Measurements from ENCODE around the gene TBC1D5. TPM values are rescaled to one million over a fixed set of nuclear protein-coding genes. Genes with fewer than 3 reads are reported as not detected.
A peak's percentile ranks its signal among the peaks of the same experiment; 100 is the strongest.
"Not testable (repeated sequence)": the region's sequence is repeated elsewhere in the genome, so short reads cannot be mapped to it uniquely, and the experiment has no call there.

The TBC1D5 gene
- polyA plus RNA-seq, 1 donor from 2014 or later, result 63.0 TPM

DNA sequence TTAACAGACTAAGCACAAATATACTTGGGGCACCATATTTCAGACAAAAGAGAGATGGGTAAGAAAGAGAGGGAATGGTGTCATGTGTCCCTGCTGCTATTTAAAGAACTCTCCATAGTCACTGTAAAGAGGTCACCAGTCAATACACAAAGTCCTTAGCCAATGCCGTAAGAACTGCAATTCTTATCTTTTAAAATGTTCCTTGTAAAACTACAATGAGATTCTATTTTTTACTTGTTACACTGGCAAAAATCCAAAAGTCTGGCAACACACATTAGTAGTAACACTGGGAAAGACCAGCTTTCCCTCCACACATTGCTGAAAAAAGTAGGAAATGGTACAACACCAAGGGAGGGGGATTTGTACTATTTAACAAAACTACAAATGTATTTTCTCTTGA is 189.4 kb downstream of the TBC1D5 start:
- no peaks in the 10 kb centered on the region for H3K27me3 Mint-ChIP-seq
- H3K4me3 Mint-ChIP-seq, result no peak overlapping the region
- H3K9me3 Mint-ChIP-seq, result no peaks in the 10 kb centered on the region
- H3K27ac Mint-ChIP-seq, result no peak overlapping the region
- H3K36me3 Mint-ChIP-seq, result peaks cover 11% of the 10 kb centered on the region
- H3K4me1 Mint-ChIP-seq, result peaks cover 12 to 19% (median 17%) of the 10 kb centered on the region in 3 donors

- H3K4me3 Mint-ChIP-seq, result no peak overlapping the region
- H3K27me3 Mint-ChIP-seq, result no peaks in the 10 kb centered on the region
- H3K4me1 Mint-ChIP-seq, result peaks cover 12 to 19% (median 17%) of the 10 kb centered on the region in 3 donors
- H3K36me3 Mint-ChIP-seq, result peaks cover 11% of the 10 kb centered on the region
- H3K9me3 Mint-ChIP-seq, result no peaks in the 10 kb centered on the region
- peak overlapping the region in 1 of 3 donors; percentile 3 for H3K27ac Mint-ChIP-seq
These were observed 190.1 kb downstream of the TBC1D5 start for GRCh38 chr3:17552351-17552750.

GRCh38 chr3:17551895-17552294 is 190.5 kb downstream of the TBC1D5 start:
- Mint-ChIP-seq H3K9me3 (no peaks in the 10 kb centered on the region), H3K4me1 (peaks cover 12 to 19% (median 17%) of the 10 kb centered on the region in 3 donors), H3K27me3 (no peaks in the 10 kb centered on the region), H3K36me3 (peaks cover 11% of the 10 kb centered on the region), H3K4me3 (no peak overlapping the region), H3K27ac (peak overlapping the region in 1 of 3 donors; percentile 3)

DNA sequence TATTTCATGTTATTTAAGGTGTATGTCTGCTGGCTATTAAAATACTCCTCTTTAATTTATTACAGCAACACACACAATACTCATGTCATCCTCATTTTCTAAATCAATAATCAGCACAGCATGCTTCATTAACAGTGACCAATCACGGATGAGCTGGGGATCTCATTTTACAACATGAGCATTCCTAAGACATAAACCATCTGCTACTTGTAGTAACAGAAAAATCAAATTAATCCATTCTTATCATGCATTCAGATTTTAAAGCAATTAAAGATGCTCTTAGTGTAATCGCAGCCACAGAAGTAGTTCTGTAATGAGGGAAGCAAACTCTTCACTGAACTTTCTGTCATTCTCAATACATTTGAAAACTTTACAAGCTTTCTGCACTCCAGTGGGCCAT is 191.1 kb downstream of the TBC1D5 start:
- Mint-ChIP-seq H3K4me1 (peaks cover 12 to 19% (median 16%) of the 10 kb centered on the region in 3 donors), H3K4me3 (no peak overlapping the region), H3K36me3 (peaks cover 10% of the 10 kb centered on the region), H3K27me3 (no peaks in the 10 kb centered on the region), H3K27ac (no peak overlapping the region), H3K9me3 (no peaks in the 10 kb centered on the region)

GRCh38 chr3:17550624-17551023 is 191.8 kb downstream of the TBC1D5 start:
- Mint-ChIP-seq H3K4me3 (no peak overlapping the region), H3K27ac (no peak overlapping the region), H3K9me3 (no peaks in the 10 kb centered on the region), H3K4me1 (peaks cover 12 to 19% (median 15%) of the 10 kb centered on the region in 3 donors), H3K36me3 (peaks cover 7% of the 10 kb centered on the region), H3K27me3 (no peaks in the 10 kb centered on the region)

GRCh38 chr3:17546500-17547255 is 195.8 kb downstream of the TBC1D5 start:
- H3K27ac Mint-ChIP-seq, result no peak overlapping the region
- peaks cover 2 to 5% (median 2%) of the 10 kb centered on the region in 3 donors for H3K4me1 Mint-ChIP-seq
- H3K36me3 Mint-ChIP-seq, result peaks cover 2% of the 10 kb centered on the region
- H3K4me3 Mint-ChIP-seq, result no peak overlapping the region
- H3K9me3 Mint-ChIP-seq, result no peaks in the 10 kb centered on the region
- no peaks in the 10 kb centered on the region for H3K27me3 Mint-ChIP-seq

DNA sequence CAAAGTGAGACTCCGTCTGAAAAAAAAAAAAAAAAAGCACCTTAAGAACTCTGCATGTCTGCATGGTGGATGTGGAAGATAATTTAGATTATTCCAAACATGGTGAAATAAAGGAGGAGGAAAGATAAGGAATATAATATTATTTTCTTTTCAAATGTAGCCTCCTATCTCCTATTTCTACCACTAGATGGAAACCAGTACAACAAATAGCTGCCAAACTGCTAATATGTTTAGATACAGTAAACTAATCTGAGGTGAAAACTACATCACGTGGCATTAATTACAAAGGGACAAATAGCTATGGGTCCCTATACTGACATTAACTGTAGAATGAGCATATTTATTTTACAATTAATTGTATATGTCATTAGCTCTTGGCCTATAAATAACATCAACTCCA is 197.8 kb downstream of the TBC1D5 start:
- H3K36me3 Mint-ChIP-seq, result peaks cover 10% of the 10 kb centered on the region
- H3K9me3 Mint-ChIP-seq, result peaks cover 0 to 1% (median 0%) of the 10 kb centered on the region in 3 donors
- peaks cover 0 to 1% (median 0%) of the 10 kb centered on the region in 3 donors for H3K4me1 Mint-ChIP-seq
- no peak overlapping the region for H3K4me3 Mint-ChIP-seq
- no peak overlapping the region for H3K27ac Mint-ChIP-seq
- H3K27me3 Mint-ChIP-seq, result no peaks in the 10 kb centered on the region

DNA sequence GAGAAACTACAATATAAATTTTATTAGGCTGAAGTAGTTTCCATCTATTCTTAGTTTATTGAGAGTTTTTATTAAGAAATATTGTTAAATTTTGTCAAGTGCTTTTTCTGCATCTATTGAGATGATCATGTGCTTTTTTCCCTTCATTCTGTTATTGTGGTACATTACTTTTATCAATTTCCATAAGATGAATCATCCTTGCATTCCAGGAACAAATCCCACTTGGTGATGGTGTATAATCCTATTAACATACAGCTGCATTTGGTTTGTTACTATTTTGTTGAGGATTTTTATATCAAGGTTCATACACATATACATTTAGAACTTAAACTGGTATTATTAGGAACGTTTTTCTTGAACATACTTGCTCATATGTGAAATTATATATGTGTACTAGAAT is 199.8 kb downstream of the TBC1D5 start:
- no peak overlapping the region for H3K4me3 Mint-ChIP-seq

DNA sequence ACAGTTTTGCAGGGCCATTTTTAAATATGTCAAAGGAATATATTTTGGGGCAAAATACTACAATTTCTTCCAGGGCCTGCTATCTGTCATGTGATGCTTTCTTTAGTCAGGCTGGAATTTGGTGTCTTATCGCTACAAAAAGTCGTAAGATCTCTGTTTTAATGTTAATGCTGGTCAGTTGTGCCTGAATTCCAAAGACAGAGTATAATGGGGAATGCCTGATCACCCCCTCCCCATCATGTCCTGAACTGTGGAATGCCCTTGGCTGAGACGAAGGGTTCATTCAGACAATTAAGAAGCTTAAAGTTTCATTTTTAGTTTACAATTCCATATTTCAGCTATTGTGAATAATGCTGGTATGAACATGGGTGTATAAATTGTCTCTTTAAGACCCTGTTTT is 203.0 kb downstream of the TBC1D5 start:
- peak overlapping the region in 1 of 3 donors; percentile 18 for H3K27ac Mint-ChIP-seq
- H3K4me3 Mint-ChIP-seq, result no peak overlapping the region
- no peaks in the 10 kb centered on the region for H3K27me3 Mint-ChIP-seq
- peaks cover 0 to 6% (median 3%) of the 10 kb centered on the region in 3 donors for H3K4me1 Mint-ChIP-seq
- H3K9me3 Mint-ChIP-seq, result peaks cover 0 to 1% (median 0%) of the 10 kb centered on the region in 3 donors
- peaks cover 19% of the 10 kb centered on the region for H3K36me3 Mint-ChIP-seq

More for the DNA sequence above, 199.8 kb downstream of the TBC1D5 start:
- Mint-ChIP-seq H3K27me3 (no peaks in the 10 kb centered on the region), H3K27ac (no peak overlapping the region), H3K9me3 (peaks cover 0 to 1% (median 0%) of the 10 kb centered on the region in 3 donors), H3K4me1 (peaks cover 0 to 5% (median 3%) of the 10 kb centered on the region in 3 donors), H3K36me3 (peaks cover 18% of the 10 kb centered on the region)

- Mint-ChIP-seq H3K27me3 (no peaks in the 10 kb centered on the region), H3K9me3 (peaks cover 0 to 3% (median 2%) of the 10 kb centered on the region in 3 donors), H3K27ac (no peak overlapping the region), H3K36me3 (peaks cover 14% of the 10 kb centered on the region), H3K4me1 (peaks cover 3 to 8% (median 5%) of the 10 kb centered on the region in 3 donors), H3K4me3 (no peak overlapping the region)
These were observed 207.2 kb downstream of the TBC1D5 start for GRCh38 chr3:17535274-17535673.

- not testable (repeated sequence) for H3K27ac Mint-ChIP-seq, H3K36me3 Mint-ChIP-seq, H3K4me1 Mint-ChIP-seq, H3K27me3 Mint-ChIP-seq, H3K4me3 Mint-ChIP-seq, H3K9me3 Mint-ChIP-seq
These were observed 210.0 kb downstream of the TBC1D5 start for GRCh38 chr3:17532446-17532845.

DNA sequence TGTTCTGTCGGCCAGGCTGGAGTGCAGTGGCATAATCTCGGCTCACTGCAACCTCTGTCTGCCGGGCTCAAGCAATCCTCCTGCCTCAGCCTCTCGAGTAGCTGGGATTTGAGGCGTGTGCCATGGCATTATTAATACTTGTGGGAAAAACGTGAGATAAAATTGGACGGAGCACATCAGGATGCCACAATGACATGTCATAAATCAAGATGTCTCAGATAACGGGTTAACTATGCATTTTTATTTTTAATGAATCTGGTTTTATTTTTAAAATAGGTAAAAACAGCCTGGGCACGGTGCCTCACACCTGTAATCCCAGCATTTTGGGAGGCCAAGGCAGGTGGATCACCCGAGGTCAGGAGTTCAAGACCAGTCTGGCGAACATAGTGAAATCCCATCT is 212.8 kb downstream of the TBC1D5 start:
- H3K4me1 Mint-ChIP-seq, result peaks cover 7 to 19% (median 10%) of the 10 kb centered on the region in 3 donors
- H3K27me3 Mint-ChIP-seq, result no peaks in the 10 kb centered on the region
- peaks cover 9% of the 10 kb centered on the region for H3K36me3 Mint-ChIP-seq
- H3K9me3 Mint-ChIP-seq, result peaks cover 0 to 3% (median 2%) of the 10 kb centered on the region in 3 donors
- H3K27ac Mint-ChIP-seq, result no peak overlapping the region
- no peak overlapping the region for H3K4me3 Mint-ChIP-seq

GRCh38 chr3:17518189-17519059 is 224.0 kb downstream of the TBC1D5 start:
- Mint-ChIP-seq H3K4me1 (peaks cover 19 to 37% (median 32%) of the 10 kb centered on the region in 3 donors), H3K9me3 (no peaks in the 10 kb centered on the region), H3K27ac (peak overlapping the region in 1 of 3 donors; percentile 89), H3K36me3 (peaks cover 10% of the 10 kb centered on the region), H3K27me3 (no peaks in the 10 kb centered on the region), H3K4me3 (no peak overlapping the region)

DNA sequence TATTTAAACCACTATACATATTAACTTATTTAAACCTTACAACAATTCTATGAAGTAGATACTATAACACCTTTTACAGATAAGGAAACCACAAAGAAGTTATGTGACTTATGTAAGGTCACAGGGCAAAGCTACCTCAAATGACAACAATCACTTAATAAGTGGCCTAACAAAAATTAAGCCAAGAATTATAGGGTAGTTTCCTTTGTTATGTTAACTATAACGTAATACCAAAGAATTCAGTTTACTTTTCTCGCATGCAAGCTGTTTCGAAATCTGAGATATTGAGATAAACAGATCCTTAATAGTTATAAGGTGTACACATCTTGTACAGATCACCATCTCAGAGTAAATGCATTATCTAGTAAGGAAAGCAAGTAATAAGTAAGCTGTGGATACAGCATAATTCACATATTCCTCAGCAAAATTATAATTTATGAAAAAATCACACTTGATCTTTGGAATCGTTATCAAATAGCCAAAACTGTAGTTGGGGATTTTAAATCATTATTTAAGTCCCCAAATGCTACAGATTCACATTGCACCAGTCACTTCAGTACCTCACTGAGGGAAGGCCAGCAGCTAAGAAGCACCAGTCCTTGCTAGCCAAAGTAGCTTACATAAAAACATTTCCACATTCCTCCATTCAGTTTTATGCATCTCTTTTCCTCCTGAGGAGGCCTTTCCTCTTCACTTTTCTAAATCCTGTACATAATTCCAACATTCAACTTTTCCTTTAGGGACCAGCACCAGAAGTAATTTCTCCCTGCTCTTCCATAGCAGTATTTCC is 226.8 kb downstream of the TBC1D5 start:
- Mint-ChIP-seq H3K27me3 (no peaks in the 10 kb centered on the region), H3K4me1 (peaks cover 11 to 40% (median 24%) of the 10 kb centered on the region in 3 donors), H3K9me3 (no peaks in the 10 kb centered on the region), H3K27ac (no peak overlapping the region), H3K36me3 (peaks cover 4% of the 10 kb centered on the region), H3K4me3 (no peak overlapping the region)
